Loucy (cell line): ENCODE results near the gene TBL1X.

Experiments
- H2AFZ ChIP-seq: fragments of 200-600 bp; sonication (generic); 2 replicates; pipeline ENCODE4 v1.6.0; 2016; ENCODE audit warnings: antibody characterized with exemption, mild to moderate bottlenecking, low read length, moderate library complexity
- H3F3A ChIP-seq: fragments of 200-600 bp; 2 replicates; pipeline ENCODE4 v1.6.0; 2016; ENCODE audit warnings: antibody characterized with exemption, low read depth, mild to moderate bottlenecking
- H3K27me3 ChIP-seq: fragments of 200-600 bp; sonication (generic); 2 replicates; pipeline ENCODE4 v1.6.1; 2014; ENCODE audit warnings: low read length, mild to moderate bottlenecking; ENCODE audit not compliant: insufficient read depth, poor library complexity, severe bottlenecking
- H3K36me3 ChIP-seq: fragments of 200-600 bp; sonication (generic); 2 replicates; pipeline ENCODE4 v1.6.1; 2016; ENCODE audit warnings: low read length; ENCODE audit not compliant: insufficient read depth
- H3K4me1 ChIP-seq: fragments of 200-600 bp; sonication (generic); 2 replicates; pipeline ENCODE4 v1.5.1; 2014; ENCODE audit warnings: low read length, mild to moderate bottlenecking; ENCODE audit not compliant: insufficient read depth, poor library complexity, severe bottlenecking
- H3K4me2 ChIP-seq: fragments of 200-600 bp; sonication (generic); 2 replicates; pipeline ENCODE4 v1.6.0; 2014; ENCODE audit warnings: antibody characterized with exemption, low read length, low read depth, mild to moderate bottlenecking; ENCODE audit not compliant: poor library complexity, severe bottlenecking
- H3K4me3 ChIP-seq: fragments of 200-600 bp; sonication (generic); 2 replicates; pipeline ENCODE4 v1.5.1; 2014; ENCODE audit warnings: low read length, mild to moderate bottlenecking, mixed read lengths; ENCODE audit not compliant: poor library complexity, severe bottlenecking
- H3K79me2 ChIP-seq: fragments of 200-600 bp; sonication (generic); 2 replicates; pipeline ENCODE4 v1.6.1; 2014; ENCODE audit warnings: low read length; ENCODE audit not compliant: insufficient read depth
- H3K9ac ChIP-seq: fragments of 200-600 bp; sonication (generic); 2 replicates; pipeline ENCODE4 v1.6.0; 2014; ENCODE audit warnings: mild to moderate bottlenecking, low read depth, low read length, moderate library complexity; ENCODE audit not compliant: poor library complexity, severe bottlenecking
- H3K9me2 ChIP-seq: fragments of 200-600 bp; sonication (generic); replicated peaks from 2 replicates; pipeline ENCODE4 v1.6.1; 2016; ENCODE audit warnings: low read depth, low read length, mixed read lengths
- H3K9me3 ChIP-seq: fragments of 200-600 bp; sonication (generic); 2 replicates; pipeline ENCODE4 v1.6.1; 2014; ENCODE audit warnings: mild to moderate bottlenecking, antibody characterized with exemption, low read length, low read depth; ENCODE audit not compliant: insufficient read depth
- H4K20me1 ChIP-seq: fragments of 200-600 bp; sonication (generic); 2 replicates; pipeline ENCODE4 v1.6.0; 2014; ENCODE audit warnings: antibody characterized with exemption, low read length, mild to moderate bottlenecking; ENCODE audit not compliant: insufficient read depth, poor library complexity, severe bottlenecking
- EZH2phosphoT487 ChIP-seq: fragments of 200-600 bp; IDR thresholded peaks from 2 replicates; pipeline ENCODE4 v1.6.1; 2018; ENCODE audit warnings: antibody characterized with exemption, mild to moderate bottlenecking, moderate library complexity, borderline replicate concordance
- TF ChIP-seq, protein P1 (sequence below): fragments of 200-600 bp; sonication (generic); conservative IDR thresholded peaks from 2 replicates; pipeline ENCODE4 v1.5.1; 2014; ENCODE audit warnings: mild to moderate bottlenecking, antibody characterized with exemption, low read length

The TBL1X gene

GRCh38 chrX:9528498-9528897 lies 63.6 kb downstream of the TBL1X start:
- H3F3A ChIP-seq, result no peaks in the 10 kb centered on the region
- H3K9me3 ChIP-seq, result no peaks in the 10 kb centered on the region
- TF ChIP-seq, protein P1, sequence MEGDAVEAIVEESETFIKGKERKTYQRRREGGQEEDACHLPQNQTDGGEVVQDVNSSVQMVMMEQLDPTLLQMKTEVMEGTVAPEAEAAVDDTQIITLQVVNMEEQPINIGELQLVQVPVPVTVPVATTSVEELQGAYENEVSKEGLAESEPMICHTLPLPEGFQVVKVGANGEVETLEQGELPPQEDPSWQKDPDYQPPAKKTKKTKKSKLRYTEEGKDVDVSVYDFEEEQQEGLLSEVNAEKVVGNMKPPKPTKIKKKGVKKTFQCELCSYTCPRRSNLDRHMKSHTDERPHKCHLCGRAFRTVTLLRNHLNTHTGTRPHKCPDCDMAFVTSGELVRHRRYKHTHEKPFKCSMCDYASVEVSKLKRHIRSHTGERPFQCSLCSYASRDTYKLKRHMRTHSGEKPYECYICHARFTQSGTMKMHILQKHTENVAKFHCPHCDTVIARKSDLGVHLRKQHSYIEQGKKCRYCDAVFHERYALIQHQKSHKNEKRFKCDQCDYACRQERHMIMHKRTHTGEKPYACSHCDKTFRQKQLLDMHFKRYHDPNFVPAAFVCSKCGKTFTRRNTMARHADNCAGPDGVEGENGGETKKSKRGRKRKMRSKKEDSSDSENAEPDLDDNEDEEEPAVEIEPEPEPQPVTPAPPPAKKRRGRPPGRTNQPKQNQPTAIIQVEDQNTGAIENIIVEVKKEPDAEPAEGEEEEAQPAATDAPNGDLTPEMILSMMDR, result no peak
- no peak for TF ChIP-seq EZH2phosphoT487
- no peaks in the 10 kb centered on the region for H3K36me3 ChIP-seq
- no peak overlapping the region for H3K4me3 ChIP-seq
- peaks cover 7% of the 10 kb centered on the region for H4K20me1 ChIP-seq
- H3K4me2 ChIP-seq, result no peak overlapping the region
- H3K79me2 ChIP-seq, result peaks cover 7% of the 10 kb centered on the region; the same call in 1 of the 2 replicates
- no peaks in the 10 kb centered on the region for H3K9me2 ChIP-seq
- peaks cover 7% of the 10 kb centered on the region for H3K4me1 ChIP-seq
- no peaks in the 10 kb centered on the region for H3K27me3 ChIP-seq
- no peak overlapping the region for H2AFZ ChIP-seq
- H3K9ac ChIP-seq, result no peak overlapping the region

DNA sequence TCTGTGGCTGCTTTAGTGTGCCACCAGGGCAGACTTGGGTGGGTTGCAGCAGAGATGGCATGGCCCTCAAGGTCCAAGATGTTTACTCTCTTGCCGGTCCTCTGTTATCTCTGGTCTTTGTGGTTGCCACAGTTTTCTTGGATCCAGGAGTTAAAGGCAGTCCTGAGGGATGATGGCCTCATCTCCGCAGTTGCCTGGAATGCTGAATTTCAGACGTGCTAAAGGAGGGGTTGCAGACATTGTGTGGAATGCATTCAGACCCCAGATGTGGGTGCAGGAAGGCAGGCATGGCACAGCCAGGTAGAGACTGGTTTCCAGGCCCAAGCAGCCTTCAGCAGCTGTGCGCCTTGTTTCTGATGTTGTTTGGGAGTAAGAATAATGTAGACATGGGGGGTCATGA lies 64.4 kb downstream of the TBL1X start:
- H3K9me3 ChIP-seq, result no peaks in the 10 kb centered on the region
- H3K4me1 ChIP-seq, result peaks cover 14% of the 10 kb centered on the region
- no peak overlapping the region for H2AFZ ChIP-seq
- H3K36me3 ChIP-seq, result no peaks in the 10 kb centered on the region
- no peak overlapping the region for H3K4me3 ChIP-seq
- H3K27me3 ChIP-seq, result no peaks in the 10 kb centered on the region
- H3K9me2 ChIP-seq, result no peaks in the 10 kb centered on the region
- H3F3A ChIP-seq, result no peaks in the 10 kb centered on the region
- TF ChIP-seq EZH2phosphoT487, result no peak
- peaks cover 7% of the 10 kb centered on the region; the same call in 1 of the 2 replicates for H3K79me2 ChIP-seq
- no peak overlapping the region for H3K4me2 ChIP-seq
- no peak overlapping the region for H3K9ac ChIP-seq
- H4K20me1 ChIP-seq, result peaks cover 9% of the 10 kb centered on the region

DNA sequence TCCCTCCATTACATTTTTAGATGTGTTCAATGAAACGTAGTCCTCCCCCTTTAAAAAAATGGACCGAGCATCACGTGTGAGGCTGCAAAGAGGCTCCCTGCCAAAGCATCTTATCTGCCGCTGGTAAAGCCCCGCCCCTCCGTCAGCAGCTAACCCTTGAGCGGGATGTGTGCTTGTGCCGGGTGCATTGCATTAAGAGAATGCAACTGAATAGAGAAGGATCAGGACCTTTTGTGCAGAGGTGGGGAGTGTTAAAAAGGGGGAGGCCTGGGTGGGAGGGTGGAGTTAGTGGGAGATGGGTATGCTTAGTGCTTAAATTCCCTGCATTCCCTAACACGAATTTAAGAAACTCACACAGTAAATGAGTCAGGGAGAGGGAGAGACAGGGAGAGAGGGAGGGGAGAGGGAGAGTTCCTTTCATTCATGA lies 66.0 kb downstream of the TBL1X start:
- H3K79me2 ChIP-seq, result peaks cover 7% of the 10 kb centered on the region; the same call in 1 of the 2 replicates
- no peak overlapping the region for H2AFZ ChIP-seq
- H3K9me3 ChIP-seq, result no peaks in the 10 kb centered on the region
- peaks cover 9% of the 10 kb centered on the region for H4K20me1 ChIP-seq
- no peaks in the 10 kb centered on the region for H3K27me3 ChIP-seq
- H3F3A ChIP-seq, result no peaks in the 10 kb centered on the region
- no peaks in the 10 kb centered on the region for H3K9me2 ChIP-seq
- no peak overlapping the region for H3K9ac ChIP-seq
- peak overlapping the region; percentile 63 for H3K4me3 ChIP-seq
- TF ChIP-seq, protein P1, result no peak
- TF ChIP-seq EZH2phosphoT487, result no peak
- H3K4me1 ChIP-seq, result peaks cover 30% of the 10 kb centered on the region
- H3K4me2 ChIP-seq, result peak overlapping the region; percentile 76
- no peaks in the 10 kb centered on the region for H3K36me3 ChIP-seq

- peaks cover 7% of the 10 kb centered on the region; the same call in 1 of the 2 replicates for H3K79me2 ChIP-seq
- no peak overlapping the region for H3K4me3 ChIP-seq
- no peaks in the 10 kb centered on the region for H3K36me3 ChIP-seq
- no peaks in the 10 kb centered on the region for H3K9me3 ChIP-seq
- no peaks in the 10 kb centered on the region for H3K27me3 ChIP-seq
- TF ChIP-seq, protein P1, result no peak
- TF ChIP-seq EZH2phosphoT487, result no peak
- no peak overlapping the region for H2AFZ ChIP-seq
- H3K4me2 ChIP-seq, result no peak overlapping the region
- H3K9ac ChIP-seq, result no peak overlapping the region
- peaks cover 31% of the 10 kb centered on the region for H3K4me1 ChIP-seq
- H4K20me1 ChIP-seq, result peaks cover 9% of the 10 kb centered on the region
- H3F3A ChIP-seq, result no peaks in the 10 kb centered on the region
- H3K9me2 ChIP-seq, result no peaks in the 10 kb centered on the region
These were observed 67.5 kb downstream of the TBL1X start for GRCh38 chrX:9532349-9532748.
